Neutrophil (primary cell): Measurements from ENCODE around the gene TRIL.

Experiments
- H3K27ac ChIP-seq: fragments of 200-600 bp; sonication (generic); 2 replicates; pipeline ENCODE4 v1.5.1; 2016; ENCODE audit warnings: mild to moderate bottlenecking, moderate library complexity
- H3K27me3 ChIP-seq: fragments of 200-600 bp; sonication (generic); 2 replicates; pipeline ENCODE4 v1.6.0; 2016; ENCODE audit warnings: mild to moderate bottlenecking
- H3K36me3 ChIP-seq: fragments of 200-600 bp; sonication (generic); 2 replicates; pipeline ENCODE4 v1.5.1; 2017
- H3K4me1 ChIP-seq, 2 experiments: fragments of 200-600 bp in 1 of 2; sonication (generic) in 1 of 2; 1 replicate in 1 of 2; 2 replicates in 1 of 2; pipeline versions ENCODE4 v1.5.1 to v1.6.1; 2013 to 2016; ENCODE audit warnings: low read depth in 1 of 2, low read length in 1 of 2, mild to moderate bottlenecking in 1 of 2, moderate library complexity in 1 of 2; ENCODE audit not compliant: control insufficient read depth in 1 of 2, insufficient read depth in 1 of 2
- H3K4me3 ChIP-seq, 2 experiments: fragments of 200-600 bp in 1 of 2; sonication (generic) in 1 of 2; 1 replicate in 1 of 2; 2 replicates in 1 of 2; pipeline ENCODE4 v1.5.1; 2013 to 2016; ENCODE audit warnings: low read depth in 1 of 2, low read length in 1 of 2, mild to moderate bottlenecking in 1 of 2, moderate library complexity in 1 of 2
- H3K9me3 ChIP-seq: fragments of 200-600 bp; sonication (generic); 2 replicates; pipeline ENCODE4 v1.5.1; 2016
- TF ChIP-seq, protein P1 (sequence below): fragments of 200-600 bp; sonication (generic); IDR thresholded peaks from 2 replicates; pipeline ENCODE4 v1.5.1; 2016; ENCODE audit warnings: antibody characterized with exemption

Gene TRIL

GRCh38 chr7:28940741-28941384 is 17.3 kb downstream of the TRIL start:
- Histone ChIP-seq H3K4me1 (peaks cover 0 to 3% of the 10 kb centered on the region in 2 experiments), H3K4me3 (no peak overlapping the region), H3K27me3 (peaks cover 19% of the 10 kb centered on the region), H3K36me3 (no peaks in the 10 kb centered on the region), H3K9me3 (no peaks in the 10 kb centered on the region), H3K27ac (no peak overlapping the region)
- TF ChIP-seq, protein P1, sequence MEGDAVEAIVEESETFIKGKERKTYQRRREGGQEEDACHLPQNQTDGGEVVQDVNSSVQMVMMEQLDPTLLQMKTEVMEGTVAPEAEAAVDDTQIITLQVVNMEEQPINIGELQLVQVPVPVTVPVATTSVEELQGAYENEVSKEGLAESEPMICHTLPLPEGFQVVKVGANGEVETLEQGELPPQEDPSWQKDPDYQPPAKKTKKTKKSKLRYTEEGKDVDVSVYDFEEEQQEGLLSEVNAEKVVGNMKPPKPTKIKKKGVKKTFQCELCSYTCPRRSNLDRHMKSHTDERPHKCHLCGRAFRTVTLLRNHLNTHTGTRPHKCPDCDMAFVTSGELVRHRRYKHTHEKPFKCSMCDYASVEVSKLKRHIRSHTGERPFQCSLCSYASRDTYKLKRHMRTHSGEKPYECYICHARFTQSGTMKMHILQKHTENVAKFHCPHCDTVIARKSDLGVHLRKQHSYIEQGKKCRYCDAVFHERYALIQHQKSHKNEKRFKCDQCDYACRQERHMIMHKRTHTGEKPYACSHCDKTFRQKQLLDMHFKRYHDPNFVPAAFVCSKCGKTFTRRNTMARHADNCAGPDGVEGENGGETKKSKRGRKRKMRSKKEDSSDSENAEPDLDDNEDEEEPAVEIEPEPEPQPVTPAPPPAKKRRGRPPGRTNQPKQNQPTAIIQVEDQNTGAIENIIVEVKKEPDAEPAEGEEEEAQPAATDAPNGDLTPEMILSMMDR, result no peak

DNA sequence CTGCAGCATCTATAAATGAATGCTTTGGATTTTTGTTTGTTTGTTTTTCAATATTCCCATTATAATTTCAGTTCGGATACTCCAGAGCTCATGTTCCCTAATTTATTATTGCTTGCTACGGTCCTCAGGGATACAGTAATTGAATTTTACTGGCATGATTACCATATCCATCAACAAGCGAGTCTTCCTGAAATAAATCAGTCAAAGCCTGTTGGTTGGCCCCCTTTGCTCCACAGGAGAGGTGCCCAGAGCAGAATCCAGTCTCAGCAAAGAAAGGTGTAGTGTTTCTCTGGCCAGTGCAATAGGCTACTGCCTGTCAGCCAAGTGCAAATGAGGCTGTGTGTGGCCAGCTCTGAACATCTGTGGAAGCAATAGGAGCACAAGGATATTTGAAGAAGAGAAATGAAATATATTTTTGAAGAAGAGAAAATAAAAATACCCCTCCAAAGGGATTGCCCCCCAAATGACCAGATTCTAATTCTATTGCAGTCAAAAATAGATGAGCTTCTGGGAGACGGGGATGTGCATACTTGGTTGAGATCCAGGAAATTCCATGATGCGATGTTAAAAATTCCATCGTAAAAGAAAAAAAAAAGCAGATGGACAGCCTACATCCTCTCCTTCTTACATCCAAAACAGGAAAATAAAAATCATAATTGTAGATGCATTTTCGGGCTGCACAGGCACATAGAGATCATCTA is 18.1 kb downstream of the TRIL start:
- TF ChIP-seq, protein P1, result no peak
- Histone ChIP-seq H3K27me3 (peaks cover 24% of the 10 kb centered on the region), H3K9me3 (no peaks in the 10 kb centered on the region)

GRCh38 chr7:28939367-28939766 is 18.8 kb downstream of the TRIL start:
- Histone ChIP-seq H3K27me3 (peaks cover 26% of the 10 kb centered on the region), H3K4me1 (peaks cover 0 to 3% of the 10 kb centered on the region in 2 experiments), H3K9me3 (no peaks in the 10 kb centered on the region), H3K4me3 (no peak overlapping the region), H3K27ac (no peak overlapping the region), H3K36me3 (no peaks in the 10 kb centered on the region)
- TF ChIP-seq, protein P1, result no peak

More for the DNA sequence above, 18.1 kb downstream of the TRIL start:
- Histone ChIP-seq H3K27ac (no peak overlapping the region), H3K4me1 (peaks cover 0 to 3% of the 10 kb centered on the region in 2 experiments), H3K4me3 (no peak overlapping the region), H3K36me3 (no peaks in the 10 kb centered on the region)

DNA sequence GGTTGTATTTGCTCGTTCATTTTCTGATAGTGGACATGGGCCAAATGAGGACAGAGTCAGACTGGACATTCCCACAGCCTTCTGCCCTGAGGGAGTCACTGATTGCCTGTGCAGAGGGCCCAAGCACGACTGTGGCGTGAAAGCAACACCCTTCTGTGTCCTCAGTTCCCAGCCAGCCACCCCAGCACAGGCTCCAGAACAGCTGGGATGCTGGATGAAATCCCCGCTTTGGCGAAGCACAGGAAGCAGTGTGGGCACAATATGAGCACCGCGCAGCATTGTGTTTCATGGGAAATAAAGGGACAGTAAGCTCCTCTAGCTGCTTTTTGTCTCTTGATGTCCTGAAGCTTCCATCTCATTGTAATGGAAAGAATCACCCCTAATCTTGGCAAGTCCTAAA is 20.5 kb downstream of the TRIL start:
- H3K27ac ChIP-seq, result no peak overlapping the region
- H3K27me3 ChIP-seq, result peaks cover 37% of the 10 kb centered on the region
- H3K4me3 ChIP-seq, result no peak overlapping the region

DNA sequence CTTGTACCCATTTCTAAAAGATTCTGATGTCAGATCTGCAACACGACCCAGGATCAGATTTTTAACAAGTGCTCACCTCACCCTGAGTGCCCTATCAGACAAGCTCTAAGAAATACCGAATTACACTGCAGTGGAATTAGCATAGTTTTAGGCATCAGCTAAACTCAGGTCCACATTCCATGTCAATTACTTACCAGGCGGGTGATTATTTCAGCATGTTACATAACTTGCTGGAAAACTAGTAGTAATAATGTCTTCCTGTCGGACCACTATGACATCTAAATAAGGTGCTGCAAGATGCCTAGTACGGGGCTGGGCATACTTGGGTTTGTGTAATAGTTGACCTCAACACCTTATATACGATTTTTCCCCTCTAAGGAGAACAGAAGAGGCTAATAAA is 21.0 kb downstream of the TRIL start:
- peaks cover 0 to 3% of the 10 kb centered on the region in 2 experiments for H3K4me1 ChIP-seq
- H3K9me3 ChIP-seq, result no peaks in the 10 kb centered on the region
- no peaks in the 10 kb centered on the region for H3K36me3 ChIP-seq
- H3K4me3 ChIP-seq, result no peak overlapping the region
- H3K27me3 ChIP-seq, result peaks cover 37% of the 10 kb centered on the region
- TF ChIP-seq, protein P1, result no peak
- H3K27ac ChIP-seq, result no peak overlapping the region

More for the DNA sequence above, 20.5 kb downstream of the TRIL start:
- no peaks in the 10 kb centered on the region for H3K9me3 ChIP-seq
- H3K4me1 ChIP-seq, result peaks cover 0 to 3% of the 10 kb centered on the region in 2 experiments
- TF ChIP-seq, protein P1, result no peak
- H3K36me3 ChIP-seq, result no peaks in the 10 kb centered on the region
